Transverse colon (tissue), 4 donors: ENCODE measurements around the gene ACCS. TPM values are rescaled to one million over a fixed set of nuclear protein-coding genes. Genes with fewer than 3 reads are reported as not detected.

Experiments used
- DNase-seq: peaks from one replicate; pipeline ENCODE4 v3.0.0-alpha.2; 2019
- H3K27ac ChIP-seq, 4 donors: fragments of 200-600 bp; sonication (generic); 2 replicates each; pipeline ENCODE4 v1.5.1; 2016 to 2018; ENCODE audit warnings: inconsistent platforms in 4 of 4
- H3K27me3 ChIP-seq: fragments of 200-600 bp; sonication (generic); 2 replicates; pipeline ENCODE4 v1.5.1; 2017; ENCODE audit warnings: inconsistent platforms
- H3K36me3 ChIP-seq, 4 donors: fragments of 200-600 bp; sonication (generic); 2 replicates each; pipeline ENCODE4 v1.5.1; 2017 to 2019; ENCODE audit warnings: inconsistent platforms in 4 of 4
- H3K4me1 ChIP-seq, 4 donors: fragments of 200-600 bp; sonication (generic); 2 replicates each; pipeline ENCODE4 v1.5.1; 2017 to 2020; ENCODE audit warnings: inconsistent platforms in 4 of 4
- H3K4me3 ChIP-seq, 4 donors: fragments of 200-600 bp; sonication (generic); 1 replicate in 1 of 4; 2 replicates in 3 of 4; pipeline versions ENCODE4 v1.5.1 to v1.6.1; 2017 to 2019; ENCODE audit warnings: inconsistent platforms in 4 of 4
- H3K9me3 ChIP-seq, 2 donors: fragments of 200-600 bp; sonication (generic); 2 replicates each; pipeline ENCODE4 v1.5.1; 2017 to 2019; ENCODE audit warnings: inconsistent platforms in 2 of 2
- CTCF ChIP-seq, 5 experiments: fragments of 200-600 bp in 3 of 5; fragments of 450-650 bp in 2 of 5; sonication (generic) in 3 of 5; IDR thresholded peaks; 1 replicate in 2 of 5; 2 replicates in 3 of 5; pipeline ENCODE4 v1.5.1; 2016 to 2017; ENCODE audit warnings: antibody characterized with exemption in 5 of 5, inconsistent platforms in 3 of 5, mild to moderate bottlenecking in 2 of 5, moderate library complexity in 1 of 5
- EP300 ChIP-seq: sonication (generic); formaldehyde crosslinking; IDR thresholded peaks from one replicate; pipeline ENCODE4 v1.6.1; 2017; ENCODE audit warnings: antibody characterized with exemption, low read depth
- POLR2A ChIP-seq: fragments of 450-650 bp; IDR thresholded peaks from one replicate; pipeline ENCODE4 v1.6.1; 2016; ENCODE audit warnings: antibody characterized with exemption, mild to moderate bottlenecking, moderate library complexity
- POLR2AphosphoS5 ChIP-seq, 3 donors: sonication (generic); formaldehyde crosslinking; IDR thresholded peaks; one replicate each; pipeline ENCODE4 v1.6.1; 2016; ENCODE audit warnings: antibody characterized with exemption in 3 of 3
- WGBS, 2 donors: methylation state at CpG; one replicate each; pipeline ENCODE4 v1.1.5; 2018; ENCODE audit warnings: low coverage in 1 of 2; 5-methylcytosine and 5-hydroxymethylcytosine counted together
- in situ Hi-C, 4 donors: fragments of 200-750 bp; cut with MboI; loops; one replicate each; pipeline versions ENCODE4 v1.15.0 to v1.15.1; 2017; ENCODE audit warnings: low sequenced_read_pairs in 3 of 4, low pct_ligation_motif_present in 1 of 4, low pct_unique_long_range_greater_than_20kb in 1 of 4
- intact Hi-C: fragments of 100-400 bp; cut with DNase I; formaldehyde crosslinking; loops from one replicate; pipeline ENCODE4 v1.15.1; 2023; ENCODE audit warnings: low total_unique reads
- total RNA-seq, 4 donors: library from RNA; depleted of rRNA; stranded (reverse); fragments of >200 nt; gene quantifications; one replicate each; pipeline ENCODE4 v1.1.0, GENCODE V29; 2016

Gene ACCS
- total RNA-seq, 4 donors from 2014 or later: 17.6 to 88.3 (median 29.5) TPM

- intact Hi-C loops: no loop called here
- 91% methylated on average over 9 of the region's 9 CpGs; no CpG with 5 or more reads in 1 of the 2 donors for WGBS, 2 donors
- Histone ChIP-seq H3K4me1 (no peaks in the 10 kb centered on the region), H3K4me3 (no peak overlapping the region), H3K36me3 (no peaks in the 10 kb centered on the region), H3K9me3 (no peaks in the 10 kb centered on the region), H3K27me3 (no peaks in the 10 kb centered on the region), H3K27ac (no peak overlapping the region)
- DNase-seq: no peak
- in situ Hi-C loops: loop anchor here in 1 of 4 donors (25.0 kb wide), 1 partner anchor 456 kb away; no protein-coding TSS in a partner anchor
- TF ChIP-seq POLR2AphosphoS5 (IDR thresholded peaks at IDR 0.05): no peak
- no peak for TF ChIP-seq CTCF (IDR thresholded peaks at IDR 0.05)
- no peak for TF ChIP-seq EP300
- TF ChIP-seq POLR2A: no peak
These were observed 14.9 kb downstream of the ACCS start for GRCh38 chr11:44080951-44081350.

GRCh38 chr11:44082645-44083044 lies 16.6 kb downstream of the ACCS start:
- 97 to 100% methylated on average over 1 to 4 of the region's 4 CpGs for WGBS, 2 donors
- intact Hi-C loops (no loop called here), in situ Hi-C loops (loop anchor here in 1 of 4 donors (25.0 kb wide), 1 partner anchor 455 kb away; no protein-coding TSS in a partner anchor)
- no peak for TF ChIP-seq EP300
- TF ChIP-seq POLR2AphosphoS5 (IDR thresholded peaks at IDR 0.05): no peak
- TF ChIP-seq CTCF (IDR thresholded peaks at IDR 0.05): no peak
- TF ChIP-seq POLR2A: no peak
- DNase-seq: no peak
- Histone ChIP-seq H3K9me3 (no peaks in the 10 kb centered on the region), H3K4me3 (no peak overlapping the region), H3K27ac (no peak overlapping the region), H3K4me1 (no peaks in the 10 kb centered on the region), H3K27me3 (no peaks in the 10 kb centered on the region), H3K36me3 (no peaks in the 10 kb centered on the region)

GRCh38 chr11:44083433-44083832 lies 17.4 kb downstream of the ACCS start:
- in situ Hi-C loops: loop anchor here in 1 of 4 donors (25.0 kb wide), 1 partner anchor 454 kb away; no protein-coding TSS in a partner anchor
- H3K36me3 ChIP-seq: no peaks in the 10 kb centered on the region
- TF ChIP-seq CTCF (IDR thresholded peaks at IDR 0.05) (no peak), POLR2AphosphoS5 (IDR thresholded peaks at IDR 0.05) (no peak), POLR2A (no peak), EP300 (no peak)
- intact Hi-C loops: no loop called here
- DNase-seq: no peak
- no peak overlapping the region for H3K27ac ChIP-seq
- no peaks in the 10 kb centered on the region for H3K4me1 ChIP-seq
- 57 to 89% methylated on average over 3 to 10 of the region's 10 CpGs for WGBS, 2 donors
- H3K4me3 ChIP-seq: no peak overlapping the region
- no peaks in the 10 kb centered on the region for H3K9me3 ChIP-seq
- no peaks in the 10 kb centered on the region for H3K27me3 ChIP-seq

- TF ChIP-seq POLR2A (no peak), CTCF (IDR thresholded peaks at IDR 0.05) (no peak), POLR2AphosphoS5 (IDR thresholded peaks at IDR 0.05) (no peak), EP300 (no peak)
- Histone ChIP-seq H3K4me1 (no peaks in the 10 kb centered on the region), H3K27ac (no peak overlapping the region), H3K4me3 (no peak overlapping the region), H3K36me3 (no peaks in the 10 kb centered on the region), H3K9me3 (no peaks in the 10 kb centered on the region), H3K27me3 (no peaks in the 10 kb centered on the region)
- no peak for DNase-seq
- WGBS, 2 donors: 85 to 95% methylated on average over 3 to 5 of the region's 5 CpGs
- intact Hi-C loops: no loop called here
- in situ Hi-C loops: loop anchor here in 1 of 4 donors (25.0 kb wide), 1 partner anchor 453 kb away; no protein-coding TSS in a partner anchor
These were observed 17.8 kb downstream of the ACCS start for GRCh38 chr11:44083906-44084305.
